B cell (primary cell): ENCODE results near the gene CTNNA3. TPM values are rescaled to one million over a fixed set of nuclear protein-coding genes. Genes with fewer than 3 reads are reported as not detected.

Source experiments
- ATAC-seq: fragments of 200-7000 bp; cut with Tn5 transposase; one replicate; pipeline ENCODE4 v1.10.0; 2021; ENCODE audit warnings: low read depth, mild to moderate bottlenecking, moderate number of reproducible peaks, moderate library complexity
- CTCF ChIA-PET: fragments of 350-600 bp; sonication (Branson Sonifier 250); formaldehyde crosslinking; loops from one replicate; lab custom pipeline; 2021; ENCODE audit warnings: antibody characterized with exemption, inconsistent platforms; lab: Charles Lee
- POLR2A ChIA-PET: fragments of 350-600 bp; sonication (Branson Sonifier 250); formaldehyde crosslinking; loops from one replicate; lab custom pipeline; 2021; ENCODE audit warnings: antibody characterized with exemption; lab: Charles Lee
- DNase-seq: peaks from one replicate; pipeline ENCODE4 v3.0.0; 2013
- H2AFZ ChIP-seq: 2 replicates; pipeline ENCODE4 v1.6.1; 2012; ENCODE audit warnings: mild to moderate bottlenecking, low read depth, low read length; ENCODE audit not compliant: insufficient read depth, poor library complexity, severe bottlenecking
- H3K27ac ChIP-seq, 2 donors: 1 replicate in 1 of 2; 2 replicates in 1 of 2; pipeline ENCODE4 v1.5.1; 2012 to 2013; ENCODE audit warnings: low read length in 2 of 2, mild to moderate bottlenecking in 2 of 2, moderate library complexity in 1 of 2
- H3K27me3 ChIP-seq, 4 experiments: fragments of 200-600 bp in 1 of 4; sonication (generic) in 1 of 4; replicated peaks in 1 of 4; 1 replicate in 2 of 4; 2 replicates in 2 of 4; pipeline versions ENCODE4 v1.6.1 to v1.7.0; 2013 to 2016; ENCODE audit warnings: low read length in 3 of 4, mild to moderate bottlenecking in 2 of 4, mixed read lengths in 1 of 4, moderate library complexity in 1 of 4; ENCODE audit not compliant: insufficient read depth in 4 of 4, control insufficient read depth in 3 of 4; ENCODE audit errors: control extremely low read depth in 1 of 4
- H3K36me3 ChIP-seq, 2 experiments: replicated peaks in 1 of 2; 1 replicate in 1 of 2; 2 replicates in 1 of 2; pipeline versions ENCODE4 v1.6.1 to v1.7.1; 2013; ENCODE audit warnings: low read length in 1 of 2; ENCODE audit not compliant: insufficient read depth in 2 of 2, control insufficient read depth in 1 of 2; ENCODE audit errors: control extremely low read depth in 1 of 2, extremely low read depth in 1 of 2
- H3K4me1 ChIP-seq, 2 donors: fragments of 200-600 bp in 1 of 2; sonication (generic) in 1 of 2; 1 replicate in 1 of 2; 2 replicates in 1 of 2; pipeline versions ENCODE4 v1.5.1 to v1.6.1; 2013 to 2017; ENCODE audit warnings: low read length in 2 of 2; ENCODE audit not compliant: control insufficient read depth in 2 of 2, insufficient read depth in 2 of 2
- H3K4me2 ChIP-seq: replicated peaks from 2 replicates; pipeline ENCODE3; 2012; ENCODE audit warnings: mild to moderate bottlenecking, low read depth, low read length; ENCODE audit not compliant: poor library complexity, severe bottlenecking
- H3K4me3 ChIP-seq, 5 experiments: fragments of 200-600 bp in 1 of 5; sonication (generic) in 1 of 5; 1 replicate in 3 of 5; 2 replicates in 2 of 5; pipeline versions ENCODE4 v1.5.1 to v1.7.0; 2011 to 2016; ENCODE audit warnings: low read length in 4 of 5, mild to moderate bottlenecking in 4 of 5, low read depth in 2 of 5, control low read depth in 1 of 5, moderate library complexity in 1 of 5; ENCODE audit not compliant: insufficient read depth in 1 of 5; ENCODE audit errors: control extremely low read depth in 1 of 5, extremely low read depth in 1 of 5
- H3K79me2 ChIP-seq: fragments of 200-600 bp; sonication (generic); one replicate; pipeline ENCODE4 v1.6.0; 2016; ENCODE audit warnings: low read length; ENCODE audit not compliant: control insufficient read depth, insufficient read depth
- H3K9ac ChIP-seq: fragments of 200-600 bp; sonication (generic); 2 replicates; pipeline ENCODE4 v1.6.1; 2017; ENCODE audit warnings: mild to moderate bottlenecking, low read length, moderate library complexity
- H3K9me3 ChIP-seq, 3 donors: one replicate each; pipeline versions ENCODE4 v1.6.1 to v1.7.1; 2013; ENCODE audit warnings: low read length in 2 of 3; ENCODE audit not compliant: control insufficient read depth in 2 of 3, insufficient read depth in 1 of 3; ENCODE audit errors: control extremely low read depth in 1 of 3
- H4K20me1 ChIP-seq: 2 replicates; pipeline ENCODE4 v1.6.0; 2012; ENCODE audit warnings: mild to moderate bottlenecking, low read length; ENCODE audit not compliant: insufficient read depth, control insufficient read depth, poor library complexity, severe bottlenecking
- H3K27ac Mint-ChIP-seq: one replicate; pipeline ENCODE4 v1.8.0; 2021; ENCODE audit warnings: mixed read lengths
- H3K27me3 Mint-ChIP-seq: one replicate; pipeline ENCODE4 v1.8.0; 2021; ENCODE audit warnings: mixed read lengths
- H3K4me1 Mint-ChIP-seq: one replicate; pipeline ENCODE4 v1.8.0; 2021; ENCODE audit warnings: mixed read lengths
- H3K4me3 Mint-ChIP-seq: one replicate; pipeline ENCODE4 v1.8.0; 2021; ENCODE audit warnings: mixed read lengths
- H3K9me3 Mint-ChIP-seq: one replicate; pipeline ENCODE4 v1.8.0; 2022; ENCODE audit warnings: mixed read lengths; ENCODE audit not compliant: insufficient read depth
- CTCF ChIP-seq: fragments of 200-600 bp; IDR thresholded peaks from one replicate; pipeline ENCODE4 v1.8.0; 2022; ENCODE audit warnings: antibody characterized with exemption, mild to moderate bottlenecking
- EZH2 ChIP-seq: IDR thresholded peaks from 2 replicates; pipeline ENCODE4 v1.6.1; 2012; ENCODE audit warnings: borderline replicate concordance, low read depth, mild to moderate bottlenecking, moderate library complexity, low read length; ENCODE audit not compliant: insufficient read depth, poor library complexity, severe bottlenecking
- WGBS: methylation state at CpG from one replicate; pipeline ENCODE4 v1.1.5; 2013; ENCODE audit warnings: missing lambda C conversion rate; ENCODE audit not compliant: insufficient coverage; 5-methylcytosine and 5-hydroxymethylcytosine counted together
- intact Hi-C: fragments of 100-400 bp; cut with micrococcal nuclease; formaldehyde crosslinking; loops from one replicate; pipeline ENCODE4 v1.10.0; 2022
- polyA plus RNA-seq: library from polyadenylated mRNA; depleted of rRNA; stranded (reverse); fragments of >200 nt; gene quantifications from 2 replicates; pipeline ENCODE4 v1.2.3, GENCODE V29; 2012
- total RNA-seq, 2 donors: library from RNA; stranded (reverse); fragments of 120-200 nt in 1 of 2; gene quantifications; 1 replicate in 1 of 2; 2 replicates in 1 of 2; pipeline versions ENCODE4 v1.2.3 to v1.2.4, GENCODE V29; 2013 to 2022

CTNNA3 gene
- total and polyA plus RNA-seq, 2 donors (not counting 1 experiment from before 2014, with no cell fraction given) = 0.01 TPM; not detected in 1

GRCh38 chr10:66629996-66630395, 1066.0 kb downstream of the CTNNA3 start:
- intact Hi-C loops = no loop called here
- TF ChIP-seq EZH2 (no peak), CTCF (no peak)
- ATAC-seq = no peak

GRCh38 chr10:66627156-66627555, 1068.8 kb downstream of the CTNNA3 start:
- no peak overlapping the region for H3K27ac ChIP-seq
- H3K4me2 ChIP-seq = no peak overlapping the region
- H3K9me3 ChIP-seq = peaks cover 0 to 3% (median 0%) of the 10 kb centered on the region in 3 donors
- no peaks in the 10 kb centered on the region for H3K79me2 ChIP-seq
- Mint-ChIP-seq H3K27me3 (no peaks in the 10 kb centered on the region), H3K9me3 (no peaks in the 10 kb centered on the region), H3K27ac (no peak overlapping the region), H3K4me3 (no peak overlapping the region), H3K4me1 (no peaks in the 10 kb centered on the region)
- H3K9ac ChIP-seq = no peak overlapping the region
- TF ChIP-seq EZH2 (no peak), CTCF (no peak)
- intact Hi-C loops = no loop called here
- H3K4me3 ChIP-seq = no peak overlapping the region
- ATAC-seq = no peak
- no peak overlapping the region for H2AFZ ChIP-seq
- ChIA-PET CTCF (no interaction called here), POLR2A (no interaction called here)
- no peaks in the 10 kb centered on the region for H4K20me1 ChIP-seq
- WGBS = 70% methylated on average over 2 of the region's 4 CpGs
- DNase-seq = no peak
- H3K27me3 ChIP-seq = no peaks in the 10 kb centered on the region
- H3K4me1 ChIP-seq = no peaks in the 10 kb centered on the region
- no peaks in the 10 kb centered on the region for H3K36me3 ChIP-seq

More at GRCh38 chr10:66629996-66630395, 1066.0 kb downstream of the CTNNA3 start:
- no peak for DNase-seq
- H3K9me3 Mint-ChIP-seq = no peaks in the 10 kb centered on the region
- H3K9ac ChIP-seq = no peak overlapping the region
- H3K27me3 ChIP-seq = no peaks in the 10 kb centered on the region
- CTCF ChIA-PET = no interaction called here
- no peak overlapping the region for H3K27ac Mint-ChIP-seq
- no peak overlapping the region for H3K4me2 ChIP-seq
- H4K20me1 ChIP-seq = no peaks in the 10 kb centered on the region
- POLR2A ChIA-PET = no interaction called here
- H3K9me3 ChIP-seq = peaks cover 0 to 3% (median 0%) of the 10 kb centered on the region in 3 donors
- no peak overlapping the region for H3K4me3 Mint-ChIP-seq
- no peaks in the 10 kb centered on the region for H3K4me1 ChIP-seq
- no peaks in the 10 kb centered on the region for H3K27me3 Mint-ChIP-seq
- H3K36me3 ChIP-seq = no peaks in the 10 kb centered on the region
- H2AFZ ChIP-seq = no peak overlapping the region
- H3K4me1 Mint-ChIP-seq = no peaks in the 10 kb centered on the region
- H3K27ac ChIP-seq = no peak overlapping the region
- H3K4me3 ChIP-seq = no peak overlapping the region
- H3K79me2 ChIP-seq = no peaks in the 10 kb centered on the region
